T-helper 22 cell (primary cell): ENCODE measurements around the gene FDXACB1.
A peak's percentile ranks its signal among the peaks of the same experiment; 100 is the strongest.
"Not testable (repeated sequence)": the region's sequence is repeated elsewhere in the genome, so short reads cannot be mapped to it uniquely, and the experiment has no call there.

Experiments used
- DNase-seq: peaks from one replicate; pipeline ENCODE4 v3.0.0-alpha.2; 2020; ENCODE audit warnings: low read depth

Gene FDXACB1

DNA sequence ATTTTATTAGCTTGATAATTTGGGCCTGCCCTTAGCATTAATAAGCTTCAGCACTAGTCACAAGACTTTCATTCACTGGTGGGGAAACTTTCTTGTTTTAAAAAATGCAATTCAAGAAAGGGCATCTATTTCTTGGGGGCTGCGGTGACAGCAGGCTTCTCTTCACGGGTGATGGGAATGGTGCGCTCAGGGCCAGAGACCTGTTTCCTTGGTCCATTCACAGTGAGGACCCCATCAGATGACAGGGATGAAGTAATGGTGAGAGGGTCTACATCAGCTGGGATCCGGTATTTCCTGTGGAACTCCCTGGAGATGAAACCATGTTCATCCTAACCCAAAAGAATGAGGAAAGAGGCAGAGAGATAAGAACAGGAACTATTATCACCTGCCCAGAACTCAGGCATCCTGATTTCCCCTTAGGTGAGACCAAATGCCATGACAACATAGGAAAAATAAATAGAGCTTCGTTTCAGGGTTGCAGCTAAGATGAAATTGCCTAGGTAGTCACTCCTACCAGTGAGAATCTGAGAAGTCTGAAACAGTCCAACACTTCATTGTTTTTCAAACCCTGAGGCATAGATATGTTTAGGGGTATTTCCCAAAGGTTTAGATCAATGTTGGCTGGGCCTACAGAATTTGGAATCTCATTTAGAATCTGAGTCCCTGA, 29.8 kb upstream of the FDXACB1 start:
- no peak for DNase-seq

DNA sequence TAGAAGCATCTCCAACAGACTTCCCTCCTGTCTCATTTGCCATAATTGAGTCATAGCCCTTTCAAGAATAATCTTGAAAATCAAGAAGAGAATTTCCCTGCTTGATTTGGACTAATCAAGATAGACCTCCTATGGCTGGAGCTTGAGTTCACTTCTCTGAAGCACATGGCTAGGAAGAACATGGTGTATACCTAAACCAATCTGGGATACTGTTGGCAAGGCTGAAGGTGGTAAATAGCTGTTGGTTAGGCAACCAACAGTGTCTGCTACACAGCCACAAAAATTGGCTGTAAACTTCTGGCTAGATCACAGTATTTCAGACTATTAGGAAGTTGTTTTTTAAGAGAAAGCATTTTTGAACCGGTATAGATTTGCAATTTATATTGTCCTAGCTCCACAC, 27.7 kb upstream of the FDXACB1 start:
- DNase-seq = no peak

DNA sequence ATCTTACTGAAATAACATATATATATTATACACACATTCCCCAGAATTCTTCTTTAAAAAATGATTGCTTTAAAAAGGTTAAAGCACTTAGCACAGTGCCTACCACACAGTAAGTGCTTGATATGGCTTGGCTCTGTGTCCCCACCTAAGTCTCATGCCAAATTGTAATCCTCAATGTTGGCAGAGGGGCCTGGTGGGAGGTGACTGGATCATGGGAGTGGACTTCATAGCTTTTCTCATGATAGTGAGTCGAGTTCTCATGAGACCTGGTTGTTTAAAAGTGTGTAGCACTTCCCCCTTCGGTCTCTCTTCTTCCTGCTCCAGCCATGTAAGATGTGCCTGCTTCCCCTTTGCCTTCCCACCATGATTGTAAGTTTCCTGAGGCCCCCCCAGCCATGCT, 26.4 kb upstream of the FDXACB1 start:
- DNase-seq = no peak

DNA sequence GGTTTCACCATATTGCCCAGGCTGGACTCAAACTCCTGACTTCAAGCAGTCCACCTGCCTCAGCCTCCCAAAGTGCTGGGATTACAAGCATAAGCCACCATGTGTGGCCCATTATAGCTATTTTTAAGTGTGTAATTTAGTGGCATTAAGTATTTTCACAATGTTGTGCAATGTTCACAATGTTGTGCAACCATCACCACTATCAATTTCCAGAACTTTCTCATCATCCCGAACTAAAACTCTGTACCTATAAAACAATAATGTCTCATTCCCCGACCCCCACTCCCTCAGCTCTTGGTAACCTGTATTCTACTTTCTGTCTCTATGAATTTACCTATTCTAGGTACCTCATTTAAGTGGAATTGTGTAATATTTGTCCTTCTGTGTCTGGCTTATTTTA, 7.9 kb upstream of the FDXACB1 start:
- DNase-seq = no peak

GRCh38 chr11:111886032-111886431, 7.1 kb upstream of the FDXACB1 start:
- no peak for DNase-seq

DNA sequence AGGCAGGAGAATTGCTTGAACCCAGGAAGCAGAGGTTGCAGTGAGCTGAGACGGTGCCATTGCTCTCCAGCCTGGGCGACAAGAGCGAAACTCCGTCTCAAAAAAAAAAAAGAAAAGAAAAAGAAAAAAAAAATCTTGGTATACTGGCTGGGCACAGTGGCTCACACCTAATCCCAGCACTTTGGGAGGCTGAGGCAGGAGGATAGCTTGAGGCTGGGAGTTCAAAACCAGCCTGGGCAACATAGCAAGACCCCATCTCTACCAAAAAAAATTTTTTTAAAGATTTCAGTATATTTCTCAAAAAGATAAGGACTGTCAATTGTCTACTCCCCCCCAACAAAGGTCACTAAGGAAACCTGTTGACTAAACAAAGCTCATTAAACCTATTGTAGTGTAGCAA, 6.1 kb upstream of the FDXACB1 start:
- DNase-seq = not testable (repeated sequence)

DNA sequence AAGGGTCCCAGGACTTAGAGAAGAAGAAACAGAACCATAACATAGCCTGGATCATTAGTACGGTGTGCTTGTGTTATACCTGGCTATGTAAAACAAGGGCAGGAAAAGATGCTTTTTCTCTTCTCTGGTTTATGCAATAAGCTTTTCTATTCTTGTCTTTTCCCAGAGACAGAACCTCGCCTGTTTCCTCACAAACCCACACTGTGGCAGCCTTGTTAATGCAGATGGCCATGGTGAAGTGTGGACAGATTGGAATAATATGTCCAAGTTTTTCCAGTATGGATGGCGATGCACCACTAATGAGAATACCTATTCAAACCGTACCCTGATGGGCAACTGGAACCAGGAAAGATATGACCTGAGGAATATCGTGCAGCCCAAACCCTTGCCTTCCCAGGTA, 3.2 kb upstream of the FDXACB1 start:
- no peak for DNase-seq

DNA sequence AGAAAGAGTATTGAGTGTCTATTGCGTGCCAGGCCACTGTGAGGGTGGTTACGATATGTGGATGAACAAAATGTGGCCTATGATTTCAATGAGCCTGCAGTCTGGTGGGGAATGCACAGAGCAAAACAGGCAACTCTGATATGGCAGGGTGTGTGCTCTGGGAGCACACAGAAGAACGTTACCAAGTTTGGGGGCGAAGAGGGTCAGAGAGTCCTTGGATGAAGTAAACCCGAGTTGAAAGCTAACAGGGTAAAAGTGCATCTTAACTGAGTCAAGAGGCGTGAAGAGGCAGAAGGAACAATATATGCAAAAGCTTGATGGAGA, 634 bp upstream of the FDXACB1 start:
- DNase-seq = no peak

- no peak for DNase-seq
Measured at GRCh38 chr11:111878385-111878848, 548 bp downstream of the FDXACB1 start.

GRCh38 chr11:111871693-111872161, 7.2 kb downstream of the FDXACB1 start:
- DNase-seq = no peak

DNA sequence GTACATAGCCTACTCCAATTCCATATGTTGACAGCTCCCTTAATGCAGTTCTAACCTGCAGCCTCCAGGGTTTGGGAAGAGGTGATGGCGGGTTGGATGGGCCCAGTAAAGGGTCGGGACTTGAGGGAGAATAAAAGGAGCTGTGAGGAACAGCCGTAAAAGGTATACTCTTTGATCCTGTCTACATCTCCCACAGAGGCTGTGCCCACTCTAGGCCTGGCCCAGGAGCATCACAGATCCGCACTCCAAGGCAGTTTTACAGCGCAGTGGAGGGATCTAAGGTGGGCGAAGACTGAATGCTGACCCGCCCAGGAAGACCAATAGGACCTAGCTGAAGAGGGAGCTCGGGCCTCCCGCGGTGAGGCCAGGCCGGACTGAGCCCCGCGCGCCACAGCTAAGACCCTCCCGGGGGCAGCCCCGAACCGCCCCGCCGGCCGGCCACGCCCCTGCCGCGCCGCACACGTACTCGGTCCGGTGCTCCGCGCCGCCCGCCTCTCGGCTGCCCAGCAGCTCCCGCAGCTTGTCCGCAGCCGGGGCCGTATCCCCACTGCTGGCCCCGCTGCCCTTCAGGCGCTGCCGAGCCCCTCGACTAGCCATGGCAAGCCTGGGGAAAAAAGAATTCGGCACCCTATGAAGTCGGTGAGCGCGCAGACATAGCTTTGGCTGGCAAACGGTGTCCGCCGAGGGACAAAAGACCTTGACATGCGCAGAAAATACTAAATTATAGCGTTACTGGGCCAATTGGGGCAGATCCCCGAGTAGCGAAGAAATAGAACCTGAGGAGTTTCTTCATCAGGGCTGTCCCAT, 7.9 kb downstream of the FDXACB1 start, which contains the start of gene ALG9:
ALG9 (minus strand) TSS at position 696 of the 807 bp plus-strand sequence; CDS start at position 597, 99 bp downstream.
- DNase-seq = peak; percentile 76

DNA sequence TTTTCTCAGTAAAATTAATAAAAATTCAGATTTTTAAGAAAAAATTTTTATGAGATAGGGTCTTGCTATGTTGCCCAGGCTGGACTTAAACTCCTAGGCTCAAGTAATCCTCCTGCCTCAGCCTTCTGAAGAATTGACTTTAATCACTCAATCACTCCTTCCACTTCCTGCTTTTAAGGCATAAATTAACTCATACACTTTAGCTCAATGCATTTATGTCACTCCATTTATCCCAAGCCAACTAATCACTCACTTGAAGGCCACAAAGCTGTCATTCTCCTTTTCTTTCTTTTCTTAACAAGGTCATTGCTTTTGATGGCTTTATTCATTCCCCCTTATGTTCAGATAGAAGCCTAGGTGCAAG, 8.5 kb downstream of the FDXACB1 start:
- no peak for DNase-seq

DNA sequence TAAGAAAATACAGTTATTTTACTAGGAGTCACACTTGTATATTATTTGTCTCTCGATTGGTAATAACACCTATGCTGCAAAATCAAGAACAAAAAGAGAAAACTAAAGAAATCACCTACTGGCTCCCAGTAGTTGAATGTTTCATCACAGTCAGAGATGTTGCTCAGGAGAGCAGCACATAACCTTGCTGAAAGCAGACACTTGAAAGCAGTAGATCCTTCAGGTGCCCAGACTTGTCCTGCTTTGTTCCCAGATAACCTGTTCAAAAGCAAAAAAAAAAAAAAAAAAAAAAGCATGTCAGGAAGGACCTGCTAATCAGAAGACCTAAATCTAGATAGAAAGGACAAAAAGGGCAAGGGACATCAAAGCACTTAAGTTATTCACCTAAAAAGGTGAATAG, 8.9 kb downstream of the FDXACB1 start:
- DNase-seq = no peak

DNA sequence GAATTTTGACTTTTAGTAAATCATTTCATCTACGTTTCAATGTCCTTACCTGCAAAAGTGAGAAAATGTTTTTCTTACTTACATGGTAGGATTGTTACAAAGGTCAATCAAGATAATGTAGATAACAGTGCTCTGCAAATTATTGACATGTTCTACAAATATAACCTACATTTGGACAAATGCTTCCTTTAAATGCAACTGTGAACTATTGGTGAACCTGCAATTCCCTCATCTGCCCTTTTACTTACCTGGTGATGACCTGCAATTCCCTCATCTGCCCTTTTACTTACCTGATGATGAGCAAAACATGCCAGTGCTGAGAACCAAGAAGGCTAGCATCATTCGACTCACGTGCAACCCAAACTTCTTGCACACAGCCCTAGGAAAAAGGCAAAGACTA, 18.7 kb downstream of the FDXACB1 start:
- DNase-seq = no peak

GRCh38 chr11:111855506-111855905, 23.5 kb downstream of the FDXACB1 start:
- DNase-seq = no peak

DNA sequence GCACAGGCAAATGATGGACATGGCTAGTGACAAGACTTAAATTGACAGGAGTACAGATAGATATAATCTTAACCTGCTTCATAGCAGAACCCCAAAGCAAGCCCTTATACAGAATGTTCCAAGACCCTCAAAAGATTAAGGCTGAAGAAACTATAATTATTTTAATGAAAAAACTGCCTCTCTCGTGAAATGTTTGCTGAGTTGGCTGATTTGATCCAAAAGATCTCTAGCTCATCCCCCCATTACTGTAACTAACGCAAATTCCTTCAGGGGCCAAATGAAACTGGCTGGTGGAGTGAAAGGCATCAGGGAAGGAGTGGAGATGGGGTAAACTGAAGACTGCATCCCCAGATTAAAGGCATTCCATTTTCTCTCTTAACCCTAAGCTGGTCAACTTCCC, 26.9 kb downstream of the FDXACB1 start:
- no peak for DNase-seq

DNA sequence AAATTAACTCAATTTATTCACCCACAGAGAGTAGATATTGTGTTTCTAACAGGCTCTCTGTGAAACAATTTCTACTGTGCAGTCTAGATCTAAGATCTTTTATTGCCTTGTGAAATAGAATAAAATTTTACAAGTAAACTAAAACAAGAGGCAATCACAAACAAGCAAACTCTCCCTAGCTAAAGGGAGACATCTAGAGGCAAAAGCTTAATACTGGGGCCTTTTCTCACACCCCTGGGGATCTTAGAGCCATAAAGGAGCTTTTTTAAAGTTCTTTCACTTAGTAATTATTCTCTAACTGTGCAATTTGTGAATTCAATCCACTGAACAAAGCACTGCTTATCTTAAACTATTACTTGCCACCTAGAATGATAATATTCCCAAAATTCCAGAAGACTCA, 27.3 kb downstream of the FDXACB1 start:
- no peak for DNase-seq

DNA sequence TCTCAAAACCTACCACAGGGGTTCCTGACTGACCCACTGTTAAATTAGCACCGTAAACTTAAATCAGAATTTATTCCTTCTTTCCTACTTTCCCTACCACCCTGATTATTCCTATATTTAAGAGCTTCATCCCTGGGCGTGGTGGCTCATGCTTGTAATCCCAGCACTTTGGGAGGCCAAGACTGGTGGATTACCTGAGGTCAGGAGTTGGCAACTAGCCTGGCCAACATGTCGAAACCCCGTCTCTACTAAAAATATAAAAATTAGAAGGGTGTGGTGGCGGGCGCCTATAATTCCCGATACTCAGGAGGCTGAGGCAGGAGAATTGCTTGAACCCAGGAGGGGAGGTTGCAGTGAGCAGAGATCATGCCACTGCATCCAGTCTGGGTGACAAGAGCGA, 27.9 kb downstream of the FDXACB1 start:
- no peak for DNase-seq

GRCh38 chr11:111849631-111850030, 29.3 kb downstream of the FDXACB1 start:
- no peak for DNase-seq

- DNase-seq = no peak
Measured at GRCh38 chr11:111846636-111847035, 32.3 kb downstream of the FDXACB1 start.

DNA sequence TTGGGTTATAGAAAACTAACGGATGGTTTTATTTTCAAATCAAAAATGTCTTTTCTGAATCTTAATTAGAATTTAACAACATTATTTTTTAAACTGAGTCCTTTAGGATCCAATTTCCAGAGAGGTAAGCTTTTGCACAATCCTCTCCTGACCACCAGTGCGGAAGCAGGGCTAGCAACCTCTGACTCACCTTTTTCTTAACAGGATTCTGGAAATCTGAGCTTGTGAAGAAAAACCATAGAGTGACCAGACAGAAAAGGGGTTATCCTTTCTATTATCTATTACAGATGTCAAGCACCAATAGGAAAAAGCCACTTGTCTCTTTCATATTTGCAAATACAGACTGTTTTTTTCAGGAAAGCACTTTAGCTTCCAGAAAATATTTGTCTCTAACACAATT, 32.9 kb downstream of the FDXACB1 start:
- DNase-seq = no peak

GRCh38 chr11:111845276-111846028, 33.5 kb downstream of the FDXACB1 start:
- no peak for DNase-seq

DNA sequence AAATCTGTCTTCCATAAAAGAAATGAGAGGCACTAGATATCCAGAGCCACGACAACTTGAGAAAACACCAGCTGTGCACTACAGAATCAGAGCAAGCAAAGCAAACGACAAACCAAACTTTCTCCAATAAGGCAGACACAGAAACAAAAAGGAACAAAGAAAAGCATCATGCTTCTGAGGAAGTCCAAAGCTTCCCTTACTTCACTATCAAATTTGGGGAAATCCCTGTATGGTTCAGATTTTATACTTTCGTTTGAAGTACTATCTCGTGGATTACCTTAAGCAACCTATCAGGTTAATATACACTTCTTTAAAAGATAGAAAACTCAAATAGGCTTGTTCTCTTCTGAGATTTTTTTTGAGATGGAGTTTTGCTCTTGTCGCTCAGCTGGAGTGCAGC, 35.3 kb downstream of the FDXACB1 start:
- DNase-seq = no peak
